ENCODE results near the gene CCL25. TPM values are rescaled to one million over a fixed set of nuclear protein-coding genes. Genes with fewer than 3 reads are reported as not detected.
"Not testable (repeated sequence)": the region's sequence is repeated elsewhere in the genome, so short reads cannot be mapped to it uniquely, and the experiment has no call there.

Gene CCL25
- total RNA-seq (2014; rRNA removed; shearing (Covaris generic)) = 1.9 TPM in 1 of 2 replicates, not detected in the other

GRCh38 chr19:8052464-8052859 lies at the start of gene CCL25:
CCL25 (plus strand) TSS chr19:8052760; CDS start chr19:8053050, 290 bp downstream.
- H3K4me3 ChIP-seq (ENCODE audit: insufficient read depth, low read depth, low read length) = no peak within 1 kb of the TSS
- H3K27me3 ChIP-seq (ENCODE audit: control insufficient read depth, insufficient read depth, low read length) = peaks cover 11% of the 10 kb centered on the region
- DNase-seq = no peak
- H3K36me3 ChIP-seq (replicated peaks; ENCODE audit: control insufficient read depth, insufficient read depth, low read length) = no peaks in the 10 kb centered on the region

- Histone ChIP-seq H3K4me3 (ENCODE audit: insufficient read depth, low read depth, low read length) (peak overlapping the region; percentile 82), H3K27me3 (ENCODE audit: control insufficient read depth, insufficient read depth, low read length) (no peaks in the 10 kb centered on the region), H3K36me3 (replicated peaks; ENCODE audit: control insufficient read depth, insufficient read depth, low read length) (peaks cover 1% of the 10 kb centered on the region)
- no peak for DNase-seq
These were observed 48.6 kb upstream of the CCL25 start for GRCh38 chr19:8004001-8004400.

GRCh38 chr19:8004723-8005513 lies 47.6 kb upstream of the CCL25 start:
- peak; percentile 84 for DNase-seq
- Histone ChIP-seq H3K4me3 (ENCODE audit: insufficient read depth, low read depth, low read length) (peak overlapping the region; percentile 82), H3K36me3 (replicated peaks; ENCODE audit: control insufficient read depth, insufficient read depth, low read length) (no peaks in the 10 kb centered on the region; the same call in none of the 2 replicates)

GRCh38 chr19:8005534-8006256 lies 46.9 kb upstream of the CCL25 start, which contains the start of gene ELAVL1:
ELAVL1 (minus strand) TSS chr19:8005641; CDS start chr19:7991815, 13,826 bp downstream.
- peak; percentile 100 for DNase-seq
- Histone ChIP-seq H3K36me3 (replicated peaks; ENCODE audit: control insufficient read depth, insufficient read depth, low read length) (no peaks in the 10 kb centered on the region; the same call in none of the 2 replicates), H3K27me3 (ENCODE audit: control insufficient read depth, insufficient read depth, low read length) (no peaks in the 10 kb centered on the region), H3K4me3 (ENCODE audit: insufficient read depth, low read depth, low read length) (peak within 1 kb of the TSS; percentile 89)

More at GRCh38 chr19:8004723-8005513, 47.6 kb upstream of the CCL25 start:
- H3K27me3 ChIP-seq (ENCODE audit: control insufficient read depth, insufficient read depth, low read length) = no peaks in the 10 kb centered on the region

GRCh38 chr19:8017808-8018207 lies 34.8 kb upstream of the CCL25 start:
- Histone ChIP-seq H3K4me3 (ENCODE audit: insufficient read depth, low read depth, low read length) (no peak overlapping the region), H3K27me3 (ENCODE audit: control insufficient read depth, insufficient read depth, low read length) (no peaks in the 10 kb centered on the region), H3K36me3 (replicated peaks; ENCODE audit: control insufficient read depth, insufficient read depth, low read length) (no peaks in the 10 kb centered on the region)
- peak; percentile 68 for DNase-seq

GRCh38 chr19:8020681-8021080 lies 31.9 kb upstream of the CCL25 start:
- Histone ChIP-seq H3K27me3 (ENCODE audit: control insufficient read depth, insufficient read depth, low read length) (no peaks in the 10 kb centered on the region), H3K36me3 (replicated peaks; ENCODE audit: control insufficient read depth, insufficient read depth, low read length) (no peaks in the 10 kb centered on the region), H3K4me3 (ENCODE audit: insufficient read depth, low read depth, low read length) (no peak overlapping the region)
- no peak for DNase-seq

GRCh38 chr19:8021374-8021773 lies 31.2 kb upstream of the CCL25 start:
- H3K4me3 ChIP-seq (ENCODE audit: insufficient read depth, low read depth, low read length) = no peak overlapping the region

GRCh38 chr19:8022275-8022674 lies 30.3 kb upstream of the CCL25 start:
- DNase-seq = no peak
- no peaks in the 10 kb centered on the region for H3K36me3 ChIP-seq (replicated peaks; ENCODE audit: control insufficient read depth, insufficient read depth, low read length)
- H3K4me3 ChIP-seq (ENCODE audit: insufficient read depth, low read depth, low read length) = no peak overlapping the region
- no peaks in the 10 kb centered on the region for H3K27me3 ChIP-seq (ENCODE audit: control insufficient read depth, insufficient read depth, low read length)

More at GRCh38 chr19:8021374-8021773, 31.2 kb upstream of the CCL25 start:
- H3K36me3 ChIP-seq (replicated peaks; ENCODE audit: control insufficient read depth, insufficient read depth, low read length) = no peaks in the 10 kb centered on the region
- DNase-seq = no peak
- H3K27me3 ChIP-seq (ENCODE audit: control insufficient read depth, insufficient read depth, low read length) = no peaks in the 10 kb centered on the region

- Histone ChIP-seq H3K36me3 (replicated peaks; ENCODE audit: control insufficient read depth, insufficient read depth, low read length) (no peaks in the 10 kb centered on the region), H3K4me3 (ENCODE audit: insufficient read depth, low read depth, low read length) (no peak overlapping the region), H3K27me3 (ENCODE audit: control insufficient read depth, insufficient read depth, low read length) (no peaks in the 10 kb centered on the region)
- DNase-seq = no peak
These were observed 29.2 kb upstream of the CCL25 start for GRCh38 chr19:8023371-8023770.

GRCh38 chr19:8024256-8024655 lies 28.3 kb upstream of the CCL25 start:
- not testable (repeated sequence) for H3K27me3 ChIP-seq (ENCODE audit: control insufficient read depth, insufficient read depth, low read length); DNase-seq; H3K36me3 ChIP-seq (replicated peaks; ENCODE audit: control insufficient read depth, insufficient read depth, low read length); H3K4me3 ChIP-seq (ENCODE audit: insufficient read depth, low read depth, low read length)

- no peak for DNase-seq
- Histone ChIP-seq H3K27me3 (ENCODE audit: control insufficient read depth, insufficient read depth, low read length) (no peaks in the 10 kb centered on the region), H3K36me3 (replicated peaks; ENCODE audit: control insufficient read depth, insufficient read depth, low read length) (no peaks in the 10 kb centered on the region), H3K4me3 (ENCODE audit: insufficient read depth, low read depth, low read length) (no peak overlapping the region)
These were observed 27.2 kb upstream of the CCL25 start for GRCh38 chr19:8025316-8025715.

GRCh38 chr19:8028951-8029491 lies 23.5 kb upstream of the CCL25 start:
- DNase-seq = peak; percentile 85
- Histone ChIP-seq H3K27me3 (ENCODE audit: control insufficient read depth, insufficient read depth, low read length) (no peaks in the 10 kb centered on the region), H3K4me3 (ENCODE audit: insufficient read depth, low read depth, low read length) (no peak overlapping the region), H3K36me3 (replicated peaks; ENCODE audit: control insufficient read depth, insufficient read depth, low read length) (no peaks in the 10 kb centered on the region)

GRCh38 chr19:8030960-8031359 lies 21.6 kb upstream of the CCL25 start:
- Histone ChIP-seq H3K4me3 (ENCODE audit: insufficient read depth, low read depth, low read length) (no peak overlapping the region), H3K27me3 (ENCODE audit: control insufficient read depth, insufficient read depth, low read length) (no peaks in the 10 kb centered on the region), H3K36me3 (replicated peaks; ENCODE audit: control insufficient read depth, insufficient read depth, low read length) (no peaks in the 10 kb centered on the region)

GRCh38 chr19:8033287-8034177 lies 19.0 kb upstream of the CCL25 start:
- H3K36me3 ChIP-seq (replicated peaks; ENCODE audit: control insufficient read depth, insufficient read depth, low read length); H3K27me3 ChIP-seq (ENCODE audit: control insufficient read depth, insufficient read depth, low read length); H3K4me3 ChIP-seq (ENCODE audit: insufficient read depth, low read depth, low read length); DNase-seq: not testable (repeated sequence)

More at GRCh38 chr19:8030960-8031359, 21.6 kb upstream of the CCL25 start:
- DNase-seq = no peak
